ENCODE measurements around the gene GRM4.

Gene GRM4

GRCh38 chr6:34177181-34177591 is 31.3 kb upstream of the GRM4 start:
- DNase-seq = no peak
- no peaks in the 10 kb centered on the region for H3K9me3 ChIP-seq
- H3K36me3 ChIP-seq = no peaks in the 10 kb centered on the region
- H3K27me3 ChIP-seq = peaks cover 0 to 19% of the 10 kb centered on the region in 2 donors
- no peaks in the 10 kb centered on the region for H3K4me1 ChIP-seq
- no peak overlapping the region for H3K27ac ChIP-seq
- intact Hi-C loops (cut with DNase I; ENCODE audit: low total_unique reads) = loop anchor here (10.0 kb wide), 1 partner anchor 438 kb away; no protein-coding TSS in a partner anchor
- TF ChIP-seq CTCF (IDR thresholded peaks at IDR 0.05) = no peak
- H3K4me3 ChIP-seq = no peak overlapping the region

- H3K27me3 ChIP-seq = peaks cover 0 to 22% of the 10 kb centered on the region in 2 donors
- H3K27ac ChIP-seq = no peak overlapping the region
- TF ChIP-seq CTCF (IDR thresholded peaks at IDR 0.05) = no peak
- H3K36me3 ChIP-seq = no peaks in the 10 kb centered on the region
- H3K4me1 ChIP-seq = no peaks in the 10 kb centered on the region
- intact Hi-C loops (cut with DNase I; ENCODE audit: low total_unique reads) = loop anchor here (10.0 kb wide), 1 partner anchor 438 kb away; no protein-coding TSS in a partner anchor
- no peaks in the 10 kb centered on the region for H3K9me3 ChIP-seq
- no peak overlapping the region for H3K4me3 ChIP-seq
- DNase-seq = no peak
Observed at GRCh38 chr6:34176261-34177031, 30.6 kb upstream of the GRM4 start.

- H3K27me3 ChIP-seq = peaks cover 0 to 19% of the 10 kb centered on the region in 2 donors
- intact Hi-C loops (cut with DNase I; ENCODE audit: low total_unique reads) = loop anchor here (10.0 kb wide), 1 partner anchor 440 kb away; no protein-coding TSS in a partner anchor
- DNase-seq = no peak
Observed at GRCh38 chr6:34174846-34175399, 29.0 kb upstream of the GRM4 start.

GRCh38 chr6:34172961-34173775 is 27.3 kb upstream of the GRM4 start:
- intact Hi-C loops (cut with DNase I; ENCODE audit: low total_unique reads) = loop anchor here (10.0 kb wide), 1 partner anchor 442 kb away; no protein-coding TSS in a partner anchor
- Histone ChIP-seq H3K27me3 (peaks cover 0 to 4% of the 10 kb centered on the region in 2 donors), H3K36me3 (no peaks in the 10 kb centered on the region), H3K27ac (no peak overlapping the region), H3K9me3 (no peaks in the 10 kb centered on the region), H3K4me3 (no peak overlapping the region), H3K4me1 (no peaks in the 10 kb centered on the region)
- no peak for TF ChIP-seq CTCF (IDR thresholded peaks at IDR 0.05)
- no peak for DNase-seq

More at GRCh38 chr6:34174846-34175399, 29.0 kb upstream of the GRM4 start:
- Histone ChIP-seq H3K36me3 (no peaks in the 10 kb centered on the region), H3K27ac (no peak overlapping the region), H3K9me3 (no peaks in the 10 kb centered on the region), H3K4me3 (no peak overlapping the region), H3K4me1 (no peaks in the 10 kb centered on the region)
- TF ChIP-seq CTCF (IDR thresholded peaks at IDR 0.05) = no peak

GRCh38 chr6:34170346-34170745 is 24.5 kb upstream of the GRM4 start:
- intact Hi-C loops (cut with DNase I; ENCODE audit: low total_unique reads) = loop anchor here (10.0 kb wide), 1 partner anchor 444 kb away; no protein-coding TSS in a partner anchor
- no peaks in the 10 kb centered on the region for H3K4me1 ChIP-seq
- no peak overlapping the region for H3K27ac ChIP-seq
- H3K27me3 ChIP-seq = peaks cover 0 to 3% of the 10 kb centered on the region in 2 donors
- DNase-seq = no peak
- TF ChIP-seq CTCF (IDR thresholded peaks at IDR 0.05) = no peak
- no peak overlapping the region for H3K4me3 ChIP-seq
- H3K36me3 ChIP-seq = no peaks in the 10 kb centered on the region
- no peaks in the 10 kb centered on the region for H3K9me3 ChIP-seq
